KMS-11 (cell line): Measurements from ENCODE around the gene SLC9A9.
"Not testable (repeated sequence)": the region's sequence is repeated elsewhere in the genome, so short reads cannot be mapped to it uniquely, and the experiment has no call there.

Experiments used
- H2AFZ ChIP-seq: fragments of 200-600 bp; sonication (generic); 2 replicates; pipeline ENCODE4 v1.6.1; 2016; ENCODE audit warnings: antibody characterized with exemption, mixed run types, low read depth
- H3K27ac ChIP-seq: fragments of 200-600 bp; sonication (generic); 2 replicates; pipeline ENCODE4 v1.6.1; 2016; ENCODE audit warnings: mild to moderate bottlenecking, mixed run types
- H3K27me3 ChIP-seq: fragments of 200-600 bp; sonication (generic); 2 replicates; pipeline ENCODE4 v1.6.1; 2017; ENCODE audit warnings: mild to moderate bottlenecking, low read depth, mixed run types, moderate library complexity; ENCODE audit not compliant: insufficient read depth
- H3K36me3 ChIP-seq: fragments of 200-600 bp; sonication (generic); 2 replicates; pipeline ENCODE4 v1.6.1; 2017; ENCODE audit warnings: mild to moderate bottlenecking, mixed run types; ENCODE audit not compliant: insufficient read depth
- H3K4me1 ChIP-seq: fragments of 200-600 bp; sonication (generic); 2 replicates; pipeline ENCODE4 v1.6.1; 2016; ENCODE audit warnings: mild to moderate bottlenecking, low read depth, mixed run types; ENCODE audit not compliant: poor library complexity, severe bottlenecking
- H3K4me2 ChIP-seq: fragments of 200-600 bp; sonication (generic); 2 replicates; pipeline ENCODE4 v1.7.0; 2016; ENCODE audit warnings: mild to moderate bottlenecking, mixed run types
- H3K4me3 ChIP-seq: fragments of 200-600 bp; sonication (generic); IDR thresholded peaks from 2 replicates; pipeline ENCODE4 v1.6.1; 2017; ENCODE audit warnings: low read depth, low read length, mixed read lengths; ENCODE audit not compliant: insufficient read depth
- H3K79me2 ChIP-seq: fragments of 200-600 bp; sonication (generic); 2 replicates; pipeline ENCODE4 v1.6.1; 2016; ENCODE audit warnings: low read depth, mixed run types; ENCODE audit not compliant: insufficient read depth
- H3K9ac ChIP-seq: fragments of 200-600 bp; sonication (generic); 2 replicates; pipeline ENCODE4 v1.6.1; 2016; ENCODE audit warnings: mild to moderate bottlenecking, mixed run types
- H4K20me1 ChIP-seq: fragments of 200-600 bp; sonication (generic); 2 replicates; pipeline ENCODE4 v1.6.1; 2016; ENCODE audit warnings: mild to moderate bottlenecking, mixed run types; ENCODE audit not compliant: insufficient read depth
- CTCF ChIP-seq: fragments of 200-600 bp; sonication (generic); conservative IDR thresholded peaks from 2 replicates; pipeline ENCODE4 v1.6.1; 2017; ENCODE audit warnings: low read depth, mild to moderate bottlenecking, antibody characterized with exemption, low read length, moderate library complexity, mixed read lengths

The SLC9A9 gene

GRCh38 chr3:143808030-143808429 lies 40.2 kb downstream of the SLC9A9 start:
- no peaks in the 10 kb centered on the region for H3K36me3 ChIP-seq
- H4K20me1 ChIP-seq, result no peaks in the 10 kb centered on the region
- H3K4me3 ChIP-seq, result no peak overlapping the region
- TF ChIP-seq CTCF, result no peak
- no peak overlapping the region for H3K4me2 ChIP-seq
- no peak overlapping the region for H3K27ac ChIP-seq
- peaks cover 26% of the 10 kb centered on the region for H3K4me1 ChIP-seq
- no peak overlapping the region for H3K9ac ChIP-seq
- no peaks in the 10 kb centered on the region for H3K27me3 ChIP-seq
- no peak overlapping the region for H2AFZ ChIP-seq
- H3K79me2 ChIP-seq, result no peaks in the 10 kb centered on the region

DNA sequence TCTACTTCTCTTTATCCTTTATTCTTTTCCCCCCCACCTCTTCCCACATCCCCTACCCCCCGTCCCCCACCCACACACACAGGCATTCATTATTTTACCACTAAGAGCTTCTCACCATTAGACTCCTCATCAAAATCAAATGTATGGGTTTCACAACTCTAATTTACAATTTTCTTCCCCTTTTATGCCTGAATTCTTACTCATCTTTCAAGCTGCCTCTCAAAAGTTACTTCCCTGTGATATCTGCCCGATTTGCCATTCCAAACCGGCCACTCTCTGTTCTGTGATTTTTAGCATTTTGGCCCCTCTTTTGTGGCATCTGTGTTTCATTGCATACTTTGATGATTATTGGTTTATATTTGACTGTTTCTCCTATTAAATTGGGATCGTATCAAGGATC lies 42.2 kb downstream of the SLC9A9 start:
- Histone ChIP-seq H3K4me2 (no peak overlapping the region), H3K79me2 (no peaks in the 10 kb centered on the region), H3K36me3 (no peaks in the 10 kb centered on the region), H3K27ac (no peak overlapping the region), H3K9ac (no peak overlapping the region), H2AFZ (no peak overlapping the region), H3K4me3 (no peak overlapping the region), H4K20me1 (no peaks in the 10 kb centered on the region), H3K4me1 (peaks cover 20% of the 10 kb centered on the region), H3K27me3 (no peaks in the 10 kb centered on the region)
- TF ChIP-seq CTCF, result no peak

DNA sequence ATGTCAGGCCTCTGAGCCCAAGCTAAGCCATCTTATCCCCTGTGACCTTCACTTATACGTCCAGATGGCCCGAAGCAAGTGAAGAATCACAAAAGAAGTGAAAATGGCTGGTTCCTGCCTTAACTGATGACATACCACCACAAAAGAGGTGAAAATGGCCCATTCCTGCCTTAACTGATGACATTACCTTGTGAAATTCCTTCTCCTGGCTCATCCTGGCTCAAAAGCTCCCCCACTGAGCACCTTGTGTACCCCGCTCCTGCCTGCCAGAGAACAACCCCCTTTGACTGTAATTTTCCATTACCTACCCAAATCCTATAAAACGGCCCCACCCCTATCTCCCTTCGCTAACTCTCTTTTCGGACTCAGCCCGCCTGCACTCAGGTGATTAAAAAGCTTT lies 42.8 kb downstream of the SLC9A9 start:
- H3K4me2 ChIP-seq, H4K20me1 ChIP-seq, H3K79me2 ChIP-seq, H3K27me3 ChIP-seq, H3K4me3 ChIP-seq, H3K36me3 ChIP-seq, H2AFZ ChIP-seq, H3K27ac ChIP-seq, H3K9ac ChIP-seq: not testable (repeated sequence)
- H3K4me1 ChIP-seq, result peaks cover 14% of the 10 kb centered on the region

DNA sequence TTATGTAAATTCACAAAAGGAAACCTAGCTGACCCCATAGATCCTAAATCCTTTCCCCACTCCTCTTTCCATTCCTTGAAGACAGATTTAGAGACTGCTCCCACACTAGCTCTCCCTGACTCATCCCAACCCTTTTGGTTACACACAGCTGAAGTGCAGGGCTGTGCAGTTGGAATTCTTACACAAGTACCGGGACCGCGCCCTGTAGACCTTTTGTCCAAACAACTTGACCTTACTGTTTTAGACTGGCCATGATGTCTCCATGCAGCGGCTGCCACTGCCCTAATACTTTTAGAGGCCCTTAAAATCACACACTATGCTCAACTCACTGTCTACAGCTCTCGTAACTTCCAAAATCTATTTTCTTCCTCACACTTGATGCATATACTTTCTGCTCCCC lies 47.2 kb downstream of the SLC9A9 start:
- H3K79me2 ChIP-seq, H3K9ac ChIP-seq, H3K27ac ChIP-seq, H3K27me3 ChIP-seq, H3K4me2 ChIP-seq, H3K4me1 ChIP-seq, H2AFZ ChIP-seq, H3K4me3 ChIP-seq, H4K20me1 ChIP-seq, H3K36me3 ChIP-seq: not testable (repeated sequence)

- H4K20me1 ChIP-seq, H3K4me3 ChIP-seq, H3K4me1 ChIP-seq: not testable (repeated sequence)
These were observed 50.1 kb downstream of the SLC9A9 start for GRCh38 chr3:143798151-143798550.

GRCh38 chr3:143795874-143796273 lies 52.4 kb downstream of the SLC9A9 start:
- no peaks in the 10 kb centered on the region for H3K36me3 ChIP-seq
- no peak overlapping the region for H2AFZ ChIP-seq
- no peak overlapping the region for H3K9ac ChIP-seq
- H3K4me3 ChIP-seq, result no peak overlapping the region
- H3K4me2 ChIP-seq, result no peak overlapping the region
- H4K20me1 ChIP-seq, result no peaks in the 10 kb centered on the region
- H3K27me3 ChIP-seq, result no peaks in the 10 kb centered on the region
- H3K27ac ChIP-seq, result no peak overlapping the region
- no peak for TF ChIP-seq CTCF
- no peaks in the 10 kb centered on the region for H3K79me2 ChIP-seq
- peaks cover 10% of the 10 kb centered on the region for H3K4me1 ChIP-seq

More at GRCh38 chr3:143798151-143798550, 50.1 kb downstream of the SLC9A9 start:
- not testable (repeated sequence) for H3K9ac ChIP-seq, H3K79me2 ChIP-seq, H3K4me2 ChIP-seq, H3K27me3 ChIP-seq, H2AFZ ChIP-seq, H3K36me3 ChIP-seq, H3K27ac ChIP-seq
